Dermis blood vessel endothelial cell (primary cell): ENCODE measurements around the gene ULK4. TPM values are rescaled to one million over a fixed set of nuclear protein-coding genes. Genes with fewer than 3 reads are reported as not detected.
"Not testable (repeated sequence)": the region's sequence is repeated elsewhere in the genome, so short reads cannot be mapped to it uniquely, and the experiment has no call there.

Source experiments
- DNase-seq: peaks from one replicate; pipeline ENCODE4 v3.0.0; 2010
- total RNA-seq: library from RNA; depleted of rRNA; stranded (reverse); fragments of >200 nt; gene quantifications from 2 replicates; pipeline ENCODE4 v1.2.3, GENCODE V29; 2014

The ULK4 gene
- total RNA-seq, 1 donor from 2014 or later: 25.2 TPM

DNA sequence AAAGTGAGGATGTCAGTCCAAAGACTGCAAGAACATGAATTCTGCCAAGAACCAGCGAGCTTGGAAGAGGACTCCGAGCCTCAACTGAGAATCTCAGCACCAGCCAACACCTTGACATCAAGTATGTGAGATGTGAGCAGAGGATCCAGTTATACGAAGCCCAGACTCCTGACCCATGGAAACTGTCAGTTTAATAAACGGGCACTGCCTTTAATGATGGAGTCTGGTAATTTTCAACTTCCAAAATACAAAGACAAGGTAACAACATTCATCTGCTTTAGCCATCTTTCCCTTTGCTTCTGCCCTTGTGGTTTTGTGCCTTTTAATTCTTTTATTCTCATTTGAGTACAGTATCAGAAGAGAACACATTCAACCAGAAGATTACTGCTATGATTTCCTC is 211.9 kb downstream of the ULK4 start:
- DNase-seq: no peak

DNA sequence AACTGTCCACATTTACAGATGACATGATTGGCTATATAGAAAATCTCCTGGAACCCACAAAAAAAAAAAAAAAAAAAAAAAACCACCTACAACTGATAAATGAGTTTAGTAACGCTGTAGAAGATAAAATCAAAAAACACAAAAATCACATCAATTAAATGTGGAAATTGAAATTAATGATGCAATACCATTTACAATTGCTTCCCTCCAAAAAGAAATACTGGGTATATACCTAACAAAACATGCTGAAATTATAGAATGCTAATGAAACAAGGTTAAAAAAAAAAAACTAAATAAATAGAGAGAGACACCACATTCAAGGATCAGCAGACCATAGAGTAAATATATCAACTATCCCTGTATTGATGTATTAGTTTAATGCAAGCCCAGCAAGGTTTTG is 215.7 kb downstream of the ULK4 start:
- no peak for DNase-seq

DNA sequence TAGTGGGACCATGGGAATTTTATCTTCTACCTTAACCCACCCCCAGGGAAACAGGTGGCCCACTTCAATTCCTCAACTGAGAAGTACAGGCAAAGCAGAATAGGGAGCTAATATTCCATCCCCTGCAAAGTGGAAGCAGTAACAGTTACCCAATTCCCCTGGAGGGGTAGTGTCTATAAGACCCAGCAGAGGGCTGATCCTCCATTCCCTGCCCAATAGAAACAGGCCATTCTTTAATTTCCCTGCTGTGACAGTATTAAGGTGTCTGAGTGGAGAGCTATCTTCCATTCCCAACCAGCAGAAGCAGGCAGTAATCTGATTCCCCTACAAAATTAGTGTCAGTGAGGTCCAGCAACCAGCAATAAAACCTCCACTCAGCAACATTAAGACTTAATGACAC is 219.8 kb downstream of the ULK4 start:
- no peak for DNase-seq

DNA sequence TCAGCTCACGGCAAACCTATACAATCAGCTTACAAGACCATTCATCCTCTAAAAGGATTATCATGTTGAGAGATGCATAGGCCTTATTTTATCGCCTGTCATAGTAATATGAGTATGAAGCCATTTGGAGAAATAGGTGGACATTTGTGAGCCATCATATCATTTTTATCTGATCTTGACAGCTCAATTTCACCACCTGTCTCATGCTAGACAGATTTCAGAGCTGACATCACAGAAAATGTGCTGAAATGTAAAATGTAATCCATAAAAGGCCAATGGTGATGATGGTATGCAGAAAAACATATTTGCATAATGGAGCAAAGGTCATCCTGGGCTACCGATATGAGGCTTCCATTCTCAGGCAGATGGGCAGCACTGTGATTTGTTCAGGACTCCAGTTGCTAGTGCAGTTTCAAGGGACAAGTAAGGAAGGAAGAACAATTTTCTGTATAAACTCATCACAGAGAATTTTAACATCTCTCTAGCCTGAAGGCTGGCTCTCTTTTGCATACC is 221.5 kb downstream of the ULK4 start:
- no peak for DNase-seq

DNA sequence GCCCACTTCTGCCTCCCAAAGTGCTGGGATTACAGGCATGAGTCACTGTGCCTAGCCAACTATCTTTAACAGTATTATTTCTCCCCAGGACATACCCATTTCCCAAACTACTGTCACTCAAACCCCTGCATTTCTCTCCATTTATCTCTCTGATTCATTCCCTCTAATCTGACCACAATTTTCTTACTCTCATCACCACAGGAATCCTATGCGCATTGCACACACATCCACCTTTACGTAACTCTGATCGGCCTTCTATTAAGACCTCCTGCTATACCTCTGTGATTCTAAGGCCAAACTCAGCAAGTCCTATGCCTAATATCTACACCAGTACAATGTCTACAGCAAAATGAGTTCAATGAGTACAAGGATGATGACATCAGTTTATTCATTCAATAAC is 235.0 kb downstream of the ULK4 start:
- DNase-seq: no peak

DNA sequence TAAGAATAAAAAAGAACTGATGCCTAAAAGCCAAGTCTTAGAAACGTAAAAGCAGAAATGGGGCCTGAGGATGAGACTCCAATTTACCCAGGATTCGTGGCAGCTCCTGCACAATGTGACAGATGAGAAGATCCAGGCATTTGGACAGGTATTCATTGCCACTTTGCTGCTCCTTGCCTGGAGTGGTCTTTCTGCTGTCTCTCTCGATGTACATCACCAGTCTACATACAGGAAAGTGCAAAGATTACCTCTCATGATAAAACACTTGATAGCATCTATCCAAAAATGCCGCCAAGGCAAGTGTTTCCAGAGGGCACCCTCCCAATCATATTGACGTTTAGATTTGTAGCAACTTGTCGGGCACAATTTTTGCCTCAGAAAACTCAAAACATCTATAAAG is 244.3 kb downstream of the ULK4 start:
- no peak for DNase-seq

DNA sequence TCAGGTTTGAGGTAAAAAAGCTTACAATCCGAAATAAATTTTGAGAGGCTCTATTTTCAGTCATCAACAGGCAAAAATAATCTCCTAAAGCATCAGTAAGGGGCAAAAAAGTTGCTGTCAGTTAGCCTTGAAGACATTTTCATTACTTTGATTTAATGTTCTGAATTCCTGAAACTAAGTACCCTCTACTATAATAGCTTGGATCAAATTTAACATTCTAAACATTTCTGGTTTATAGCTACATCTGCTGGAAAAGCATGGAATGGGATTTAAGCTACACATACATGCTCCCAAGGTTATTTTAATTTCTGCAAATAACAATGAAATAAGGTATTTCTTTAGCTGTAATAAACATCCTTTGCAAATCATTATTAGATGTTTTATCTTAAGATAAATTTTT is 245.4 kb downstream of the ULK4 start:
- DNase-seq: peak; percentile 49

DNA sequence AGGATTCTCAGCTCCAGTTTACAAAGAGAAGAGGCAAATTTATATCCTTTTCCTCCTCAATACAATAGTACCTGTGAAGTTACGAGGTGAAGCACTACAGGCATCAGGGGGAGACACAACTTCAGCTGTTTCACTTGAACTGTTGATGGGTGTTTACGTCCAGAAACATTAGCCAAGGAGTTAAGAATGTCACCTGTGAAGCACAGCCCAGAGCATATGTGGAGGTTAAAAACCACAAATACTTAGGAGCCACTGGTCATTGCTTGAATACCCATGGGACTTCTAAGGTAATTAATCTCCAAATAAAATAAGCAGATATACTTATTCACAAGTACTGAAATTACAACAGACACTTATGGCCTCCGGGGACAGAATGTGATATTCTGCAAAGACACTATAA is 246.5 kb downstream of the ULK4 start:
- DNase-seq: no peak

DNA sequence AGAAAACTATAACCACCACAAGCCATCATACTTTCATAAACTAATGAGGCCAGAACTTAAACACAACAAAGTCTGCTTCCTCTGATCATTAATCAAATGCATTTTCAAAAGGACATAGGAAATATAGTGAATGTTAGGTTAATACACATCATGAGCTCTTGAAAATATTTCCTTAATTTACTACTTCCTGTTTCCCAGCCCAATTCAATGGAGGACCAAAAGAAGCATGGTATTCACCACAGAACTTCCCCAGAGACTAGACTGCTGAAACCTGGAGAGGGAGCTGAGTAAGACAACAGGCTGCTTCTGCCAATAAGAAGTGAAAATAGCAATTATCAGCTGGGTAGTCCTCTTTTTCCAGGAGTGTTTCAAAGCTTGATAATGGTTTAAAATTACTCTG is 250.3 kb downstream of the ULK4 start:
- DNase-seq: peak; percentile 75

DNA sequence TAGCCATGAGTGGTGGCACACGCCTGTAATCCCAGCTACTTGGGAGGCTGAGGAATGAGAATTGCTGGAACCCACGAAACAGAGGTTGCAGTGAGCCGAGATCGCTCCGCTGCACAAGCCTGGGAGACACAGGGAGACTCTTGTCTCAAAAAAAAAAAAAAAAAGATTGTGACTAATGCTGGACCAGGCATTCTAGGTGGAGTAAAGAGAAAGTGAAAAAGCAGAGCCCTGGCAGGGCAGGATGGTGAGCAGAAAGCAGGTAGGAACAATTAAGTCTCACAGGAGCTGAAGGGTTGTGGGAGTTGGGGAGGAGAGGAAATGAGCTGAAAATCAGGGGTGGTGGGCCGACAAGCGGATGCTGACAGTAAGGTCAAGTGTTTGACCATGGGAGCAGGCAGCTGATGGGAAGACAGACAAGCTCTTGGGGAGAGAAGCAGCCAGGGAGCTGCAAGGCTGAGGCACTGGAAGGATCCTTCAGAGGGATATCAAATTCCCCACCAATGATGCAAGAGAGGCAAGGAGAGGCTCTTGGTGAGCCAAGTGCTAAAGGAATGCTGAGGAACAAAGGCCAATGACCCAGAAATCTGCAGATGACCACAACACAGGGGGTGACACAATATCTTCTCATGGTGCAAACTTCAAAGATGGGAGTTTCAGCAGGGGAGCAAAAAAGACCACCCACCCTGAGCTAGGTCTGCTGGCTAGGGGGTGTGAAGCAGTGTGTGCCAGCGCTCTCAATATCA is 251.1 kb downstream of the ULK4 start:
- DNase-seq: peak; percentile 23

DNA sequence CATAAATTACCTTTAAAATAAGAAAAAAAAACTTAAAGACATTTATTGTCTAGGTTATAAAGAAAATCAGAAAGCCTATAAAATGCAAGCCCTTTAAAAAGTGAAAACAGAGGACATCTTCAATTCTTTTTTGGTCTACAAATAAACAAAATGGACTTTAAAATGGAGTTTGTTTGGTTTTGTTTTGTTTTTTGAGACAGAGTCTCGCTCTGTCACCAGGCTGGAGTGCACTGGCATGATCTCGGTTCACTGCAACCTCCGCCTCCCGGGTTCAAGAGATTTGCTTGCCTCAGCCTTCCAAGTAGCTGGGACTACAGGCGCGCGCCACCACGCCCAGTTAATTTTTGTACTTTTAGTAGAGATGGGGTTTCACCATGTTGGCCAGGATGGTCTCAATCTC is 252.7 kb downstream of the ULK4 start:
- not testable (repeated sequence) for DNase-seq

DNA sequence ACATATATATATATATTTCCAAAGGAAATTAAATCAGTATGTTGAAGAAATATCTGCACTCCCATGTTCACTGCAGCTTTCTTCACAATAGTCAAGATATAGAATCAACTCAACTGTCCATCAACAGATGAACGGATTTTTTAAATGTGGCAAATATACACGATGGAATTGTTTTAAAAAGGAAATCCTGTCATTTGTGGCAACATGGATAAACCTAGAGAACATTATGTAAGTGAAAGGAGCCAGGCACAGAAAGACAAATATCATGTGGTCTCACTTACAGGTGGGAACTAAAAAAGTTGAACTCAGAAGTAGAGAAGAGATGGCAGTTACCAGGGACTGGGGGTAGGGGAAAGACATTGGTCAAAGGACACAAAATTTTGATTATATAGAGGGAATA is 253.7 kb downstream of the ULK4 start:
- peak; percentile 13 for DNase-seq

DNA sequence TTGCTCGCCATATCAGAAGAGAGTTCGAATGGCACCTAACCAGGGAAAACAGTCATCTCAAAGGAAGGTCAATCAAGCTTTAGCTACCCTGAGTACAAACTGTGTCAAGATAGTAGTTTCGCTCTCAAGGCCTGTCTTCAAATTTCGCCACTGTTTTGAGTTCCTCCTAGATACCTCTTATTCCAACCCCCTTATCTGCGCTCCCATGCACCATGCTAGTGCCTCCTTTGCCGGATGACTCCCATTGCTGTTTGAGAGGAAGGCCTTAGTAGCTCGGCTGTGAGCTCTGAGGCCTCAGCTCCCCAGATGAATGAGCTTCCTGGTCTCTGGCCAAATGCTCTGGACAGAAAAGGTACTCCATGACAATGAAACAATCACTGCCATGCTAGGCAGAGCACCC is 256.0 kb downstream of the ULK4 start:
- DNase-seq: no peak

DNA sequence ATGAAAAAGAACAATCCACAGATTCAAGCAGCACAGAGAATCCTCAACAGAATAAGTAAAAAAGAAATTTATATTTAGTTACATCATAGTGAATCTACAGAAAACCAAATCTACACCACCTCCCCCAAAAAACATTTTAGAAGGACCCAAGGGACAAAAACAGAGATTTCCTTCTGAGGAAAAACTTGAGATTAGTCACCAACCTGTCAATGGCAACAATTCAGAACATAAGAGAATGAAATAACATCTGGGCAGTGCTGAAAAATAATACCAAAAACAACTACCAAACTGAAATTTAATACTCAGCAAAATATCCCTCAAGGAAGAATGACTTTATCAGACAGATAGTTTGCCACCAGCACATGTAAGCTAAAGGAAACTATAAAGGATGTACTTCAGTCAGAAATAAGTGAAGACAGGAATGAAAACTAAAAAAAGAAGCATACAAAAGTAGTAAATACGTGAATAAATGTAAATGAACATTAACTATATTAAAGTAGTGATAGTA is 260.7 kb downstream of the ULK4 start:
- peak; percentile 21 for DNase-seq

DNA sequence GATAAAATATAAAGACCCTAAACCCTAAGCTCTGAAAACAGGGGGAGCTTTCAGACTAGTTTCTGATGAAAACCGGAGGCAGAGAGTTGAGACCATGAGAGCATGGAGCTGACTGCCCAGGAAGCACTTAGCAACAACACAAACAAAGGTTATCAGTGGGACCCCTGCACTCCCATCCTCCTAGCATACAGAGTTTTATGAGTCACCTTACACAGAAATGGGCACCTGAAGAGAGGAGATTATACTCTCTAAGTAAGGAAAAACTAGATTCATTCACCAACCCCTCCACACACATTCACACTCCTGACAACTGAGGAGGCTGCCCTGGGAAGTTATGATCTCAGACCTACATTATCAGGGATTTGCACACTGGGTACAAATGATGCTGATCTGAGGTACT is 261.7 kb downstream of the ULK4 start:
- no peak for DNase-seq

DNA sequence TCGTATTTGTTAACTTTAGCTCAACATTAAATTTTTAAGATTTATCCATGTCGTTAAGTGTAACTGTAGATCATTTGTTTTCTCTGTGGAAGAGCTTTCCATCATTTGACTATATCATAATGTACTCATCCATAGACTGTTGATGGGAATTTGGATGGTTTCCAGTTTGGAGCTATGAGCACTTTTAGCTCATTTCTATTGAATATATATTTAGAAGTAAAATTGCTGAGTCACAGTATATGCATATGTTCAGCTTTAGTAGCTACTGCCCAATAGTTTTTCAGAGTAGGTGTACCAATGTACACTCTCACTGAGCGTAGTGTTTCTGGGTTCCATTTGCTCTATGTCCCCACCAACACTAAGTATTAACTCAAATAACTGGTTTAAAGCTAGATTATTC is 263.0 kb downstream of the ULK4 start:
- no peak for DNase-seq

DNA sequence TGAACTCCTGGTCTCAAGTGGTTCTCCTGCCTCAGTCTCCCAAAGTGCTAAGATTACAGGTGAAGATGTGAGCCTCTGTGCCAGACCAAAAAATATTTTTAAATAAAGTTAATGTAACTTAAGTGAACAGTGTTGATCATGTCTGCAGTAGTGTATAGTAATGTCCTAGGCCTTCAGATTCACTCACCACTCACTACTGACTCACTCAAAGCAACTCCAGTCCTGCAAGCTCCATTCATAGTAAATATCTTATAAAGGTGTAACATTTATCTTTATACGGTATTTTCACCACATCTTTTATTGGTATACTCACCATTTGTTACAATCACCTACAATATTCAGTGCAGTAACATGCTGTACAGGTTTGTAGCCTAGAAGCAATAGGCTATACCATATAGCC is 264.2 kb downstream of the ULK4 start:
- no peak for DNase-seq

DNA sequence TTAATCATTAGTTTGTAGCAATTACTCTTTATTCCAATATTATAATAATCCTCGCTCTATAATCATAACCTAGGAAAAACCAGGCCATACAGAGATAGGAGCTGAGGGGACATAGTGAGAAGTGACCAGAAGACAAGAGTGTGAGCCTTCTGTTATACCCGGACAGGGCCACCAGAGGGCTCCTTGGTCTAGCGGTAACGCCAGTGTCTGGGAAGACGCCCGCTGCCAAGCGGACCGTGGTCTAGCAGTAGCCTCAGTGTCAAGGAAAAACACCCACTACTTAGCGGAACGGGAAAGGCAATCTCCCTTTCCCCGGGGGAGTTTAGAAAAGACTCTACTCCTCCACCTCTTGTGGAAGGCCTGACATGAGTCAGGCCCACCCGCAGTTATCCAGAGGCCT is 266.1 kb downstream of the ULK4 start:
- not testable (repeated sequence) for DNase-seq

DNA sequence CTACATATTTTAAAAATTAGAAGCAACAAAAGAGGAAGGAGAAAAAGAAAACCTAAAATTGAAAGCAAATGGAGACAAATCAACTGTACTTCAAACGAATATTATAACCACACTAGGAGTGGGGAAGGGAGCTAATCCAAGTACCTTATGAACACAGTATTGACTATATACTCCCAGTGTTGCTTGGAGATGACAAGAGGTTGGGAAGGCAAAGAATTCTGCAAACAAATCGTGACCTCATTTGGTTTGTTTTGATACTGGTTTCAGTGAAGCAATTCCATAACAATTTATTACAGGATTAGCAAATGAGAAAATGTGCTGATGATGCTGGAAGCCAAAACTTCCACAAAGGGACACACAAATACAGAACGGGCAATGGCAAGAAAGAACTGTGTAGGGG is 268.1 kb downstream of the ULK4 start:
- no peak for DNase-seq

DNA sequence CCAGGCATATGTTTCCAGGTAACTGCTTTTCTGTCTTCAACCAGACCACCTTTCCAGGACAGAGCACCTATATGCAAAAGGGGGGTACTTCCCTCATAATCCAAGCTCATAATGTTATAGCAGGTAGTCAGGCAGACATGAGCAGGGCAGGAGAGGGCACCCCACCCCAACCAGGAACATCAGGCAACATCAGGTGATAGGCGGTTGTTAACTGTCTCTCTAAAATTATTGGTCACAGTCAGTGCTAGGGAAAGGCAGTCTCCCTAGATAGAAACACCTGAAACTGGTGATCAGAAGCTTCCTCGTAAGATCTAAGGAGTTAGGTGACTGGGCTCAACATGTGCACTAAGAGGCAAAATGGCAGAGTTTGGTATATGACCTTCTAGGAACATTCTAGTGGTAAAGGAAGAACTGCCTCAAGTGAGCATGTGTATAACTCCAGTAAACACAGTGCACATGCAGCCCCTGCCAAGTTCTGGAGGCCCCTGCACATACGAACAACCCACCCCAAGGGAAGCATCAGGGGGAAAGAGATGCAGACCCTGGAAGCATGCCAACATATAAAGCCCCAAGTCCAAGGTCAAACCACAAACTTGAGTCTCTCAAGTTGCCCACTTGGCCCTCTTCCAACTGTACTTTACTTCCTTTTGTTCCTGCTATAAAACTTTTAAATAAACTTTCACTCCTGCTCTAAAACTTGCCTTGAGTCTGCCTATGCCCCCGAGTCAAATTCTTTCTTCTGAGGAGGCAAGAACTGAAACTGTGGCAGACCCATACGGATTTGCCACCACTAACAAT is 270.9 kb downstream of the ULK4 start:
- DNase-seq: peak; percentile 55

DNA sequence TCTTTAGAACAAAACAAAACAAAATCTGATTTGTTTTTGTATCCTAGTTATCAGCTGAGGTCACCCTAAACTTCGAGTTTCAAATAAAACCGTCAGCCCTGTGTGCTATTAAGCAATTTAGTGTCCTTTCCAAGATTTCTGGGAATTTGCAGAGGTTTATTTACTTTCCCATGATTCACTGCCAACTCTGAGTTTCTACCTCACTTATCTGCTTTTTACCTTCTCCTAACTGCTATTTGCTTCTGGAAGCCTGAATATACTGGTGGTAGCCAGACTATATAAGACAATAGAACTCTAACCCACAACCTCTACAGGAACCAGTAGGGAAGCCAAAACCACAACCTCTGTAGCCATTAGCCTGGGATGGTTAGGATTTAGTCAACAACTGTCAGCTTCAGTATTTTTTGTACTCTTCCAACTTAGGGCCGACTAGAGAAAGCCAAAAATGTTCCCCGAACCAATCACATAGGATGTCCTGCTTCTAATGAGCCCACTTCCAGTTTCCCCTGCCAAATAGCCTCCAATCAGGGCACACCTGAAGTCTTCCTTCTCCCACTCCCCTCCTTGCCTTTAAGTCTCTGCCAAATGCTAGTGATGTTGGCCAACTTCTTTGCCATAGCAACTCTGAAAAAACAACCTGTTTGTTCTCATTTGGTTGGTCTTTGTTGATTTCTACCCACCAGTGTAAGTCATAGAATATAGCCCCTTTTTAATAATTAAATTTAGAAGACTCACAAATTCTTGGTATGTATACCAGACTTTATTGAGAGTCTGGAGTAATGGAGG is 273.1 kb downstream of the ULK4 start:
- DNase-seq: no peak

DNA sequence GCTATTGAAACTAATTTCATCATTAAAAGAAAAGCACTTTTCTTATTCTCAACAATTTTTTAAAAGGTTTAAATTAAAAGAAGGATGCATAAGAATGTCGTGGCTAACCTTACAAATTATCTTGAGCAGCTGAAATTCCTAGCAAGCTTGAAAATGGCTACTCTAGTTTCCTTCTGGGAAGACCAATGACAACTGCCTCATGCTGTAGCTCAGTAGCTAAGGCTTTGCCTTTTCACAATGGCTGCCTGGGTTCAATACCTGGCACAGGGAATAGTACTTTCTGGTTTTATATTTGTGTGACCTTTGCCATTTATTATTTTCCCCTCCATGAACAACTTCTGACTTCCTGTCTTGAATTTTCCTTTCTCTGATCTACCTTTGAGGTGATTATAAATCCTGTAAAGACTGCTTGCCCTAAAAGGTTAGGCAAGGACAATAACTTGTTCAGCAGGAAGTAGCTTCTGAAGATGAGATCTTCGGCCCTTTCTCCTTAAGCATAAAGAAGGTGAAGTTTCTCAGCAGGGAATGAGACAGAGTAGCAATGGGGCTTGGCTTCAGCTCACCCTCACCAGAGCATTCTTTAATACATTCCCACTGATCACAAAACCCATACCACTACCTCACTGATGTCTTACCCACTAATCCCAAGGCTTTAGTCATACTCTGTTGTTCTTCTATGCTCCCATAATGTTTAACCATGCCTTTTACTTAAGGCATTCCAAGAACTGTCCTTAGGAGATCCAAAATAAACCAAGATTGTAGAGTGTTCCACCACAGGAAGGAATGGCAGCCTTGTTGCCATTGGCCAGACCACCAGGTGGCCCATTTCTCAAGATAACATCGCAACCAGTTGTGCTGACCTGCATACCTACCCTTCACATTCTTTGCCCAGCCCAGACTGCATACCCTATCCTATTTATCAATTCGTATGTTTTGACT is 276.8 kb downstream of the ULK4 start:
- no peak for DNase-seq
